NCI-H774 (cell line): ENCODE data around the gene FAM13A.

Experiments
- DNase-seq: peaks from one replicate; lab custom pipeline; 2025; lab: John Stamatoyannopoulos, UW

Gene FAM13A

GRCh38 chr4:88719381-88719780 lies 337.6 kb downstream of the FAM13A start:
- no peak for DNase-seq

- DNase-seq = no peak
These were observed 338.9 kb downstream of the FAM13A start for GRCh38 chr4:88718098-88718497.

GRCh38 chr4:88713782-88714181 lies 343.2 kb downstream of the FAM13A start:
- DNase-seq = no peak

- no peak for DNase-seq
These were observed 347.0 kb downstream of the FAM13A start for GRCh38 chr4:88709989-88710388.

GRCh38 chr4:88706574-88706973 lies 350.4 kb downstream of the FAM13A start:
- no peak for DNase-seq

GRCh38 chr4:88705805-88706492 lies 351.0 kb downstream of the FAM13A start:
- DNase-seq = no peak

GRCh38 chr4:88705223-88705622 lies 351.8 kb downstream of the FAM13A start:
- no peak for DNase-seq

GRCh38 chr4:88702782-88703181 lies 354.2 kb downstream of the FAM13A start:
- DNase-seq = no peak

GRCh38 chr4:88698519-88698918 lies 358.5 kb downstream of the FAM13A start:
- DNase-seq = no peak

GRCh38 chr4:88697588-88698329 lies 359.2 kb downstream of the FAM13A start, which contains the start of gene NAP1L5:
Gene NAP1L5, minus strand, starts transcription at chr4:88697829. Its CDS starts 75 bp downstream, at chr4:88697754.
- DNase-seq = no peak

- no peak for DNase-seq
These were observed 359.8 kb downstream of the FAM13A start for GRCh38 chr4:88697141-88697540.

- no peak for DNase-seq
These were observed 360.4 kb downstream of the FAM13A start for GRCh38 chr4:88696630-88697029.

GRCh38 chr4:88693792-88694191 lies 363.2 kb downstream of the FAM13A start:
- no peak for DNase-seq

- no peak for DNase-seq
These were observed 366.6 kb downstream of the FAM13A start for GRCh38 chr4:88690355-88690754.

GRCh38 chr4:88681209-88681608 lies 375.8 kb downstream of the FAM13A start:
- no peak for DNase-seq
